GM12873 (cell line): ENCODE measurements around the gene SPON1.

ENCODE experiments used
- TF ChIP-seq, protein P1 (sequence below): IDR thresholded peaks from 2 replicates; pipeline ENCODE4 v1.5.1; 2012; ENCODE audit warnings: low read depth, mild to moderate bottlenecking, moderate library complexity, low read length, control low read depth; ENCODE audit not compliant: insufficient read depth; ENCODE audit errors: missing control alignments

The SPON1 gene

DNA sequence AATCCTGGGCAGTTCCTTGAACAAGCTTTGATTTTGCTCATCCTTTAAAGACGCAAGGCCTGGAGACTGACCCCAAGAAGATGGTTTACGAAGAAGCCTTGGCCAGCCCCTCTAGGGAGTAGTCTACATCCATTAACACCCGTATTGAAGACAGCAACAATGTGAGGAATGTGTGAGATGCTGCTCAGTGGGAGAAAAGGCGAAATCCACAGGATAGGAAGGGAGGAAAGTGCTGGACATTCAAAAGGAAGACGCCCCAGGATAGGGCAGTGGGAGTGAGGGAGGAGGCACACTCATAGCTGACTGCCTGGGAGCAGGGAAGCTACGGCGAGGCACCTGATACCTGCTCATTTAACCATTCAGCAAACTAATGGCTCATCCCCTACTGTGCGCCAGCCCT is 282.4 kb downstream of the SPON1 start:
- TF ChIP-seq, protein P1, sequence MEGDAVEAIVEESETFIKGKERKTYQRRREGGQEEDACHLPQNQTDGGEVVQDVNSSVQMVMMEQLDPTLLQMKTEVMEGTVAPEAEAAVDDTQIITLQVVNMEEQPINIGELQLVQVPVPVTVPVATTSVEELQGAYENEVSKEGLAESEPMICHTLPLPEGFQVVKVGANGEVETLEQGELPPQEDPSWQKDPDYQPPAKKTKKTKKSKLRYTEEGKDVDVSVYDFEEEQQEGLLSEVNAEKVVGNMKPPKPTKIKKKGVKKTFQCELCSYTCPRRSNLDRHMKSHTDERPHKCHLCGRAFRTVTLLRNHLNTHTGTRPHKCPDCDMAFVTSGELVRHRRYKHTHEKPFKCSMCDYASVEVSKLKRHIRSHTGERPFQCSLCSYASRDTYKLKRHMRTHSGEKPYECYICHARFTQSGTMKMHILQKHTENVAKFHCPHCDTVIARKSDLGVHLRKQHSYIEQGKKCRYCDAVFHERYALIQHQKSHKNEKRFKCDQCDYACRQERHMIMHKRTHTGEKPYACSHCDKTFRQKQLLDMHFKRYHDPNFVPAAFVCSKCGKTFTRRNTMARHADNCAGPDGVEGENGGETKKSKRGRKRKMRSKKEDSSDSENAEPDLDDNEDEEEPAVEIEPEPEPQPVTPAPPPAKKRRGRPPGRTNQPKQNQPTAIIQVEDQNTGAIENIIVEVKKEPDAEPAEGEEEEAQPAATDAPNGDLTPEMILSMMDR = no peak

DNA sequence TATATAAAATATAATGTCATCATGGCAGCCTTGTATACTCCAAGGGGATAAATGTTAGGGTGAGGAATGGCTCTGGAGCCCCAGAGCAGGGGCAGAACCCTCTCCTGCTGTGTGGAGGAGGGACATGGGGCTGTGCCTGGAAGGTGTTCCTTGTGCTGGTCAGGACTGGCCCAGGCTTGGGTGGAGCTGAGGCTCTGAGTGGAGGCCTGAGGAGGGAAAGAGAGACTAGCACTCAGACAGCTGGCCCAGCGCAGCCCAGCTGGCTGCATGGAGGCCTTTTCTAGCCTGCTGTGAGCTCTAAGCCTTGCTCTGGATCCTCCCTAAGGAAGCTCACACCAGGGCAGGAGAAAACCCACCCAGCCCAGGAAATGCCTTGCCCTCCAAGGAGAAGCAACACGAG is 282.9 kb downstream of the SPON1 start:
- TF ChIP-seq, protein P1 = no peak

DNA sequence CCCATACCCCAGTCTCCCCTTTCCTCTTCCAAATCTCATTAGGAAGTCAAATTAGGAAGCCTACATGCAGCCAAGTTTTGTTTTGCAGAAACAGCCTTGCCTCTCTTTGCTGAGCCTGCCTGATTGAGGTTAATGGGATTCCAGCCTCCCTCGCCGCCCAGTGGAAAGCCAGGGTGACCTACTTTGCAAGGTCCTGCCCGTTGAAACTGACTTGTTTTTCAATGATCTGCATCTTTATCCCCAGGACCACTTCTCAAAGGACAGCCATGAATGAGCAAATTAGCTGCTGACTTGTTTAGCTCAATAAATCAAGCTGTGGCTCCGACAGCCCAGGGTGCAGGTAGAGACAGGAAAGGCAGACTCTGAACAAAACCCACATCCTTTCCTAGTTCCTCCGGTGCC is 286.1 kb downstream of the SPON1 start:
- TF ChIP-seq, protein P1 = no peak

DNA sequence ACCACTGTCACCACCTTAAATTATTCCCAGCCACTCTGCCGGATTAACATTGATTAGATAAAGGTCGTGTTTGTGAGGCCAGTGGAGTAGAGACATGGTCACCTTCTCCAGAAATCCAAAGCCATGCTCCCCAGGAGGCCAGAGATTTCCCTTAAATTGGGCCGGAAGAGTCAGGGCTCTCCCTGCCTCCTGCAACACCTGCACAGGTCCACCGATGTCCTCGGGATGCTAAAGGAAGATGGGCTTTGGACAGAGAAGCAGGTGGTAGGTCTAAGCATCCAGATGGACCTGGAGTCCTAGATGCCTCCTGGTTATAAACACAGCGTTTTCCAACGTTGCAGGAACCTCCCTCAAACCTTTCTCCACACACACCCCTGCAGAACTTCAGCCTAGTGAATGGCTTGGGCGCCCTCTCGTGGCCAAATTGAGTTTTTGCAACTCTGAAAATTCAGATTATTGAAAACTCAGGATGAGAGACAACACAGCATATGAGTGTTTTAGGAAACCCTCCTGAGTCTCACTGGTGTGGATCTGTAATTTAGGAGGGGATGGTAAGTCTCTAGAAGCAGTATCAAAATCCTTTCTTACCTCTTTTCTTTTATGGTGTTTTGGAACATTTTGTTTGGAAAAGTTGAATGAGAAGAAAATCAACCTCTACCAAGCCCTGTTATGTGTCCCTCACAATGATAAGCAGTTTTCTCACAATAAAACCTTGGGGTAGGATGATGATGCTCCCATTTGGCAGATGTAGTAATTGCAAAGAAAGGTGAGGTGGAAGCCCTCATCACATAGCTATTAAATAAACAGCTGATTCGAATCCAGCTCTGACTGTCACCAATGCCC is 286.8 kb downstream of the SPON1 start:
- TF ChIP-seq, protein P1 = peak; percentile 79

DNA sequence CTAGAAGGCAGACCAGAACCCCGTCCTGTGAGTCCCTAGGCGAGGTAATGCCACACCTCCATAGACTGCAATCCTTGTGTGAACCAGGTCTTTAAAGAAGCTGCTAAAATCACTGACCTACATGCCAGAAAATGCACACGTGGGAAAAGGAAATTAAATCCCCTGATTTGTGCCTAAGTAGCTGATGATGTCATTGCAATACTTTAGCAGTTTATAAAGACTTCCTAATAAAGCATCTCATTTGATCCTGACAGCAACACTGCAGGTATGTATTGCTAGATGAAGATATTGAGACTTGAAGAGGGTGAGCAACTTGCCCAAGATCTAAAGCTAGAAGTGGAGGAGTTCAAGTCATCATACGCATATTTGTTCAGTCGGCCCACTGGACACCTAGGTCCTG is 289.2 kb downstream of the SPON1 start:
- TF ChIP-seq, protein P1 = no peak

DNA sequence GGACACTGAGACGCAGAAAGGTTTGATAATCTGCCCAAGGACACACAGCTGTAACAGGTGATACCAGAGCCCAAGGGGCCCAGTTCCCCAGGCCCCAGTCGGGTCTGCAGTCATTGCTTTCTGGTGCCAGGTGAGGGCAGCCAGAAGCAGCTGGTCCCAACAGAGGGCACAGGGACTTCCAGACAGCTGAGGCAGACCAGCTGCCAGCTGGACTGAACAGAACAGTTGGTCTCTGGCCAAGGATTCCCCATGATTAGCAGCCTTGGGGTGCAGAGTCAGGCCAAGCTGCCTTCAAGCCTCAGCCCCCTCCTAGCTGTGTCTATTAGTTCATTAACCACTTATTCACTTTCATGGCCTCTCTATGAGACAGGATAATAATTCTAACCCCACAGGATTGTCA is 290.9 kb downstream of the SPON1 start:
- TF ChIP-seq, protein P1 = no peak

DNA sequence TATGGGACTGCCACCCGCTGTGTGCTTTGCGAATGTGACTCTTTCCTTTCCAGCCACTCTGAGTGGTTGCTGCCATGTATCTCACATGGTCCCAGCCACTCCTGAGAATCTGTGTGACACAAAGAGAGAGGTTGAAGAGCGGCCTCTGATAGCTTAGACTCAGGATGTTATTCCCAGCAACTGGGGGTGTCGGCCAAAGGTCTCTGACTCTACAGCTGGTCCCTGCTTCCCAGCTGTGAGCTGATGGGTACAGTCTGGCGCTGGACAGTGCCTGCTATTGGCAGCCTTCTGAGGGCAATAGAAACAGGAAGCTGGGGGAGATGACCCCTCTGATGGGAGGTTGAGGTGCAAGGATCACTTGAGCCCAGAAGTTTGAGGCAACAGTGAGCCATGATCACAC is 291.3 kb downstream of the SPON1 start:
- TF ChIP-seq, protein P1 = no peak
